Body of pancreas (tissue), 4 donors: ENCODE data around the gene RNFT2. TPM values are rescaled to one million over a fixed set of nuclear protein-coding genes. Genes with fewer than 3 reads are reported as not detected.
"Not testable (repeated sequence)": the region's sequence is repeated elsewhere in the genome, so short reads cannot be mapped to it uniquely, and the experiment has no call there.

ENCODE experiments used
- ATAC-seq: fragments of 150-250 bp; one replicate; pipeline ENCODE4 v1.9.1; 2016
- DNase-seq, 4 donors: peaks; one replicate each; pipeline ENCODE4 v3.0.0-alpha.2; 2019
- H3K27ac ChIP-seq, 4 donors: fragments of 200-600 bp; sonication (generic); 1 replicate in 3 of 4; 2 replicates in 1 of 4; pipeline versions ENCODE4 v1.5.1 to v1.6.1; 2016 to 2019; ENCODE audit warnings: mild to moderate bottlenecking in 1 of 4, mixed read lengths in 1 of 4, moderate library complexity in 1 of 4
- H3K27me3 ChIP-seq, 2 donors: fragments of 200-600 bp; sonication (generic); one replicate each; pipeline ENCODE4 v1.6.0; 2016; ENCODE audit warnings: mild to moderate bottlenecking in 1 of 2
- H3K36me3 ChIP-seq, 2 donors: fragments of 200-600 bp; sonication (generic); replicated peaks in 1 of 2; 2 replicates each; pipeline ENCODE4 v1.5.1; 2016; ENCODE audit warnings: low read depth in 2 of 2; ENCODE audit not compliant: insufficient read depth in 1 of 2
- H3K4me1 ChIP-seq: fragments of 200-600 bp; sonication (generic); one replicate; pipeline ENCODE4 v1.6.0; 2016
- H3K4me3 ChIP-seq, 2 donors: fragments of 200-600 bp; sonication (generic); 1 replicate in 1 of 2; 2 replicates in 1 of 2; pipeline ENCODE4 v1.5.1; 2016 to 2019
- H3K9me3 ChIP-seq, 3 donors: fragments of 200-600 bp; sonication (generic); 1 replicate in 2 of 3; 2 replicates in 1 of 3; pipeline ENCODE4 v1.5.1; 2016
- CTCF ChIP-seq, 7 experiments: fragments of 450-650 bp in 4 of 7; fragments of 200-600 bp in 3 of 7; sonication (generic) in 3 of 7; IDR thresholded peaks; one replicate each; pipeline ENCODE4 v1.5.1; 2016 to 2019; ENCODE audit warnings: antibody characterized with exemption in 7 of 7
- POLR2A ChIP-seq, 3 donors: fragments of 450-650 bp; IDR thresholded peaks; one replicate each; pipeline ENCODE4 v1.6.1; 2016; ENCODE audit warnings: antibody characterized with exemption in 3 of 3, mild to moderate bottlenecking in 2 of 3
- WGBS, 2 donors: methylation state at CpG; one replicate each; pipeline ENCODE4 v1.1.5; 2017; 5-methylcytosine and 5-hydroxymethylcytosine counted together
- intact Hi-C: fragments of 100-400 bp; cut with DNase I; formaldehyde crosslinking; loops from one replicate; pipeline ENCODE4 v1.15.1; 2023
- total RNA-seq, 2 donors: library from RNA; depleted of rRNA; stranded (reverse); fragments of >200 nt; gene quantifications; one replicate each; pipeline ENCODE4 v1.1.0, GENCODE V29; 2016

RNFT2 gene
- total RNA-seq, 2 donors from 2014 or later, result 1.3 to 1.6 TPM

- 88 to 90% methylated on average over 2 of the region's 2 CpGs for WGBS, 2 donors
- no peaks in the 10 kb centered on the region for H3K4me1 ChIP-seq
- DNase-seq, result no peak
- intact Hi-C loops, result no loop called here
- H3K4me3 ChIP-seq, result no peak overlapping the region
- no peaks in the 10 kb centered on the region for H3K36me3 ChIP-seq
- TF ChIP-seq CTCF (IDR thresholded peaks at IDR 0.05) (no peak), POLR2A (IDR thresholded peaks at IDR 0.05) (no peak)
- no peak overlapping the region for H3K27ac ChIP-seq
- H3K9me3 ChIP-seq, result no peaks in the 10 kb centered on the region
- ATAC-seq, result no peak
- H3K27me3 ChIP-seq, result no peaks in the 10 kb centered on the region
Observed at GRCh38 chr12:116779597-116779996, 41.5 kb downstream of the RNFT2 start.

GRCh38 chr12:116780942-116781341, 42.8 kb downstream of the RNFT2 start:
- Histone ChIP-seq H3K9me3 (no peaks in the 10 kb centered on the region), H3K4me1 (no peaks in the 10 kb centered on the region), H3K4me3 (no peak overlapping the region), H3K27ac (no peak overlapping the region), H3K36me3 (no peaks in the 10 kb centered on the region), H3K27me3 (no peaks in the 10 kb centered on the region)
- ATAC-seq (no peak), DNase-seq (no peak)
- 71 to 73% methylated on average over 4 of the region's 4 CpGs for WGBS, 2 donors
- no peak for TF ChIP-seq CTCF (IDR thresholded peaks at IDR 0.05)
- TF ChIP-seq POLR2A (IDR thresholded peaks at IDR 0.05), result no peak
- intact Hi-C loops, result no loop called here

- ATAC-seq (no peak), DNase-seq (no peak)
- intact Hi-C loops, result no loop called here
- 75 to 77% methylated on average over 4 to 5 of the region's 6 CpGs for WGBS, 2 donors
- Histone ChIP-seq H3K4me1 (no peaks in the 10 kb centered on the region), H3K9me3 (no peaks in the 10 kb centered on the region), H3K27me3 (no peaks in the 10 kb centered on the region), H3K4me3 (no peak overlapping the region), H3K27ac (no peak overlapping the region), H3K36me3 (no peaks in the 10 kb centered on the region)
- no peak for TF ChIP-seq POLR2A (IDR thresholded peaks at IDR 0.05)
- TF ChIP-seq CTCF (IDR thresholded peaks at IDR 0.05), result no peak
Observed at GRCh38 chr12:116783525-116784237, 45.6 kb downstream of the RNFT2 start.

GRCh38 chr12:116784238-116784612, 46.1 kb downstream of the RNFT2 start:
- TF ChIP-seq POLR2A (IDR thresholded peaks at IDR 0.05), result no peak
- no peak for TF ChIP-seq CTCF (IDR thresholded peaks at IDR 0.05)
- no peak for ATAC-seq
- H3K4me1 ChIP-seq, result no peaks in the 10 kb centered on the region
- intact Hi-C loops, result no loop called here
- H3K4me3 ChIP-seq, result no peak overlapping the region
- no peaks in the 10 kb centered on the region for H3K27me3 ChIP-seq
- no peaks in the 10 kb centered on the region for H3K9me3 ChIP-seq
- DNase-seq, result no peak
- no peak overlapping the region for H3K27ac ChIP-seq
- H3K36me3 ChIP-seq, result no peaks in the 10 kb centered on the region
- WGBS, 2 donors, result 92 to 94% methylated on average over 7 of the region's 7 CpGs

- H3K27ac ChIP-seq, ATAC-seq, H3K4me3 ChIP-seq, H3K36me3 ChIP-seq, H3K9me3 ChIP-seq, H3K27me3 ChIP-seq, intact Hi-C loops, DNase-seq, H3K4me1 ChIP-seq: not testable (repeated sequence)
Observed at GRCh38 chr12:116789562-116789961, 51.4 kb downstream of the RNFT2 start.
